A549 (cell line): ENCODE results near the gene HDLBP. TPM values are rescaled to one million over a fixed set of nuclear protein-coding genes. Genes with fewer than 3 reads are reported as not detected.

Source experiments
- ATAC-seq, 2 experiments: fragments of 200-7000 bp in 1 of 2; fragments of >200 bp in 1 of 2; cut with Nextera tagmentation in 1 of 2; cut with Tn5 transposase in 1 of 2; 3 replicates each; pipeline versions ENCODE4 v1.8.0 to v1.9.1; 2018 to 2020; ENCODE audit warnings: mild to moderate bottlenecking in 1 of 2, moderate library complexity in 1 of 2
- CTCF ChIA-PET: fragments of 300-600 bp; sonication (Branson Sonifier 250); formaldehyde crosslinking; extraction: SDS; loops from one replicate; lab custom pipeline; 2021; ENCODE audit warnings: antibody characterized with exemption, inconsistent platforms; lab: Yijun Ruan, JAX
- POLR2A ChIA-PET: fragments of 350-600 bp; formaldehyde crosslinking; extraction: SDS; loops from one replicate; lab custom pipeline; 2021; ENCODE audit warnings: antibody characterized with exemption, inconsistent platforms; lab: Yijun Ruan, JAX
- DNase-seq, 2 experiments: peaks; one replicate each; pipeline versions ENCODE4 v3.0.0 to v3.0.0-alpha.2; 2011 to 2016; ENCODE audit warnings: low read depth in 1 of 2, low spot score in 1 of 2
- FAIRE-seq: peaks from 2 replicates; lab custom pipeline; 2011; peaks lifted over from hg19 to GRCh38; lab: Jason Lieb, UNC
- H3K27ac ChIP-seq, 2 experiments: fragments of >200 bp; sonication (Bioruptor Twin); formaldehyde crosslinking; 3 replicates each; pipeline ENCODE4 v1.5.1; 2016 to 2017
- H3K4me1 ChIP-seq: fragments of >200 bp; sonication (Bioruptor Twin); formaldehyde crosslinking; 3 replicates; pipeline ENCODE4 v1.6.1; 2016
- H3K4me2 ChIP-seq: fragments of >200 bp; sonication (Bioruptor Twin); formaldehyde crosslinking; 3 replicates; pipeline ENCODE4 v1.6.1; 2016
- H3K4me3 ChIP-seq: fragments of >200 bp; sonication (Bioruptor Twin); formaldehyde crosslinking; 3 replicates; pipeline ENCODE4 v1.5.1; 2016
- H3K9me3 ChIP-seq: fragments of >200 bp; sonication (Bioruptor Twin); formaldehyde crosslinking; 3 replicates; pipeline ENCODE4 v1.6.1; 2016
- ATOH8 ChIP-seq: fragments of 250-450 bp; sonication (Bioruptor Pico); IDR thresholded peaks from 2 replicates; pipeline ENCODE4 v1.5.0; 2020; ENCODE audit warnings: low read depth, mild to moderate bottlenecking, moderate library complexity
- CHD4 ChIP-seq: fragments of 200-600 bp; sonication (generic); IDR thresholded peaks from 2 replicates; pipeline ENCODE4 v1.6.1; 2016; ENCODE audit warnings: antibody characterized with exemption, mild to moderate bottlenecking, borderline replicate concordance
- E2F6 ChIP-seq: IDR thresholded peaks from 2 replicates; pipeline ENCODE4 v1.6.1; 2012; ENCODE audit warnings: low read depth, borderline replicate concordance
- ELK1 ChIP-seq: fragments of 150-350 bp; IDR thresholded peaks from 2 replicates; pipeline ENCODE4 v1.6.1; 2014; ENCODE audit warnings: low read depth, mild to moderate bottlenecking, low read length
- ESRRA ChIP-seq: fragments of 150-350 bp; IDR thresholded peaks from 2 replicates; pipeline ENCODE4 v1.6.1; 2014; ENCODE audit warnings: mild to moderate bottlenecking, low read length, borderline replicate concordance
- HOXA7 ChIP-seq: fragments of 250-450 bp; sonication (Bioruptor Pico); IDR thresholded peaks from 2 replicates; pipeline ENCODE4 v1.5.0; 2020; ENCODE audit warnings: mild to moderate bottlenecking, moderate library complexity
- HOXB5 ChIP-seq: fragments of 250-450 bp; sonication (Bioruptor Pico); IDR thresholded peaks from 2 replicates; pipeline ENCODE4 v1.5.0; 2020; ENCODE audit warnings: mild to moderate bottlenecking, moderate library complexity
- KDM1A ChIP-seq: fragments of 200-600 bp; sonication (generic); IDR thresholded peaks from 2 replicates; pipeline ENCODE4 v1.6.1; 2016; ENCODE audit warnings: low read depth, mild to moderate bottlenecking
- MAZ ChIP-seq: fragments of 150-350 bp; IDR thresholded peaks from 2 replicates; pipeline ENCODE4 v1.6.1; 2014; ENCODE audit warnings: antibody characterized with exemption, low read depth, low read length, borderline replicate concordance
- NPAS2 ChIP-seq: fragments of 250-450 bp; sonication (Bioruptor Pico); IDR thresholded peaks from 2 replicates; pipeline ENCODE4 v1.8.0; 2022; ENCODE audit warnings: mild to moderate bottlenecking, moderate library complexity, borderline replicate concordance
- POLR2AphosphoS2 ChIP-seq: conservative IDR thresholded peaks from 2 replicates; pipeline ENCODE4 v1.6.1; 2012; ENCODE audit warnings: low read length, improper control_type of control experiment, inconsistent platforms
- RARB ChIP-seq: fragments of 250-450 bp; sonication (Bioruptor Pico); IDR thresholded peaks from 2 replicates; pipeline ENCODE4 v1.8.0; 2021; ENCODE audit warnings: mild to moderate bottlenecking, moderate library complexity
- REST ChIP-seq: fragments of 200-600 bp; sonication (generic); IDR thresholded peaks from 2 replicates; pipeline ENCODE4 v1.6.1; 2016; ENCODE audit warnings: antibody characterized with exemption, mild to moderate bottlenecking, moderate library complexity
- WGBS: methylation state at CpG from one replicate; pipeline ENCODE4 v1.1.6; 2017; ENCODE audit errors: missing lambda C conversion rate; 5-methylcytosine and 5-hydroxymethylcytosine counted together
- polyA plus RNA-seq, 4 experiments: library from polyadenylated mRNA; depleted of rRNA in 3 of 4; stranded (reverse); fragments of >200 nt; fragmentation: RNase III in 1 of 4; extraction: RNeasy Plus Mini Kit Qiagen cat#74134 plus additional on column Dnase treatment in 1 of 4; gene quantifications; 2 replicates in 3 of 4; 3 replicates in 1 of 4; pipeline ENCODE4 v1.2.3, GENCODE V29; 2011 to 2017

HDLBP gene
- polyA plus RNA-seq, 2 of the 4 experiments (the other 2 are of a cell fraction), result 248 to 292 TPM

- POLR2A ChIA-PET, result no interaction called here
- no peak for ATAC-seq
Observed at GRCh38 chr2:241178961-241179360, 136.5 kb downstream of the HDLBP start.

GRCh38 chr2:241177526-241178334 lies 137.7 kb downstream of the HDLBP start:
- ATAC-seq, result no peak
- H3K27ac ChIP-seq, result no peak overlapping the region
- H3K4me3 ChIP-seq, result no peak overlapping the region
- H3K4me2 ChIP-seq, result no peak overlapping the region
- CTCF ChIA-PET, result interaction anchor here (0.6 kb wide), 1 partner anchor 268 kb away, joined by 4 read pairs; no protein-coding TSS in a partner anchor
- WGBS, result 87% methylated on average over 12 of the region's 12 CpGs
- TF ChIP-seq E2F6 (no peak), HOXA7 (CRISPR knock-in tag) (no peak), ATOH8 (CRISPR knock-in tag) (no peak), HOXB5 (no peak), ELK1 (no peak), ESRRA (no peak)
- TF ChIP-seq, all 56 proteins: peak for 0
- Histone ChIP-seq H3K4me1 (no peaks in the 10 kb centered on the region), H3K9me3 (no peaks in the 10 kb centered on the region)
- POLR2A ChIA-PET, result no interaction called here
- DNase-seq (no peak), FAIRE-seq (no peak)

More at GRCh38 chr2:241178961-241179360, 136.5 kb downstream of the HDLBP start:
- DNase-seq, result no peak
- FAIRE-seq, result no peak
- H3K4me1 ChIP-seq, result no peaks in the 10 kb centered on the region
- CTCF ChIA-PET, result no interaction called here
- 82% methylated on average over 4 of the region's 4 CpGs for WGBS
- no peak overlapping the region for H3K4me3 ChIP-seq
- TF ChIP-seq NPAS2, result no peak
- no peak for TF ChIP-seq CHD4
- TF ChIP-seq POLR2AphosphoS2, result no peak
- TF ChIP-seq HOXA7 (CRISPR knock-in tag), result no peak
- TF ChIP-seq RARB (CRISPR knock-in tag), result no peak
- no peak for TF ChIP-seq KDM1A
- no peak for TF ChIP-seq REST
- no peak for TF ChIP-seq MAZ
- TF ChIP-seq, all 56 proteins: peak for 0
- H3K9me3 ChIP-seq, result no peaks in the 10 kb centered on the region
- H3K4me2 ChIP-seq, result no peak overlapping the region
- H3K27ac ChIP-seq, result no peak overlapping the region

Other genes with a start within 250 kb of the HDLBP start
- 41.5 and 44.9 TPM in 2 replicates for gene MTERF4, start 213.4 kb downstream of the HDLBP start, polyA plus RNA-seq (2011; rRNA removed)
- 39.9 to 51.5 TPM (median 47.1 TPM) in 3 replicates for gene MTERF4, start 213.4 kb downstream of the HDLBP start, polyA plus RNA-seq (2017; fragmentation: RNase III; extraction: RNeasy Plus Mini Kit Qiagen cat#74134 plus additional on column Dnase treatment)
- 7.4 and 10.3 TPM in 2 replicates for gene PASK, start 166.2 kb downstream of the HDLBP start, polyA plus RNA-seq (2011; rRNA removed)
- 11.7 to 12.4 TPM (median 12.2 TPM) in 3 replicates for gene PASK, start 166.2 kb downstream of the HDLBP start, polyA plus RNA-seq (2017; fragmentation: RNase III; extraction: RNeasy Plus Mini Kit Qiagen cat#74134 plus additional on column Dnase treatment)
- 50.0 and 76.4 TPM in 2 replicates for gene PPP1R7, start 165.2 kb downstream of the HDLBP start, polyA plus RNA-seq (2011; rRNA removed)
- gene PPP1R7, start 165.2 kb downstream of the HDLBP start, polyA plus RNA-seq (2017; fragmentation: RNase III; extraction: RNeasy Plus Mini Kit Qiagen cat#74134 plus additional on column Dnase treatment), result 124 to 136 TPM (median 129 TPM) in 3 replicates
- 0.92 and 1.3 TPM in 2 replicates for gene ANO7, start 127.0 kb downstream of the HDLBP start, polyA plus RNA-seq (2011; rRNA removed)
- gene ANO7, start 127.0 kb downstream of the HDLBP start, polyA plus RNA-seq (2017; fragmentation: RNase III; extraction: RNeasy Plus Mini Kit Qiagen cat#74134 plus additional on column Dnase treatment), result 2.0 to 3.0 TPM (median 2.7 TPM) in 3 replicates
- gene SEPTIN2, start 253 bp upstream of the HDLBP start, polyA plus RNA-seq (2011; rRNA removed), result 660 and 762 TPM in 2 replicates
- gene SEPTIN2, start 253 bp upstream of the HDLBP start, polyA plus RNA-seq (2017; fragmentation: RNase III; extraction: RNeasy Plus Mini Kit Qiagen cat#74134 plus additional on column Dnase treatment), result 341 to 359 TPM (median 358 TPM) in 3 replicates
- gene FARP2, start 40.6 kb upstream of the HDLBP start, polyA plus RNA-seq (2011; rRNA removed), result 29.1 and 34.9 TPM in 2 replicates
- 16.0 to 18.8 TPM (median 17.0 TPM) in 3 replicates for gene FARP2, start 40.6 kb upstream of the HDLBP start, polyA plus RNA-seq (2017; fragmentation: RNase III; extraction: RNeasy Plus Mini Kit Qiagen cat#74134 plus additional on column Dnase treatment)
- gene STK25, start 192.9 kb upstream of the HDLBP start, polyA plus RNA-seq (2011; rRNA removed), result 138 and 185 TPM in 2 replicates
- gene STK25, start 192.9 kb upstream of the HDLBP start, polyA plus RNA-seq (2017; fragmentation: RNase III; extraction: RNeasy Plus Mini Kit Qiagen cat#74134 plus additional on column Dnase treatment), result 91.5 to 108 TPM (median 101 TPM) in 3 replicates
- gene BOK, start 243.1 kb upstream of the HDLBP start, polyA plus RNA-seq (2011; rRNA removed), result 5.0 and 5.5 TPM in 2 replicates
- gene BOK, start 243.1 kb upstream of the HDLBP start, polyA plus RNA-seq (2017; fragmentation: RNase III; extraction: RNeasy Plus Mini Kit Qiagen cat#74134 plus additional on column Dnase treatment), result 12.0 to 13.0 TPM (median 12.6 TPM) in 3 replicates